Prostate gland (tissue), 2 donors: Measurements from ENCODE around the gene GALNT2. TPM values are rescaled to one million over a fixed set of nuclear protein-coding genes. Genes with fewer than 3 reads are reported as not detected.

Experiments used
- DNase-seq: peaks from one replicate; pipeline ENCODE4 v3.0.0-alpha.2; 2019; ENCODE audit warnings: low spot score
- H3K27ac ChIP-seq, 2 donors: fragments of 200-600 bp; sonication (generic); 2 replicates each; pipeline ENCODE4 v1.5.1; 2017 to 2019
- H3K27me3 ChIP-seq: fragments of 200-600 bp; sonication (generic); replicated peaks from 2 replicates; pipeline ENCODE4 v1.5.1; 2019; ENCODE audit not compliant: insufficient read depth
- H3K36me3 ChIP-seq, 2 donors: fragments of 200-600 bp; sonication (generic); 1 replicate in 1 of 2; 2 replicates in 1 of 2; pipeline versions ENCODE4 v1.5.1 to v1.8.1; 2017 to 2019
- H3K4me1 ChIP-seq: fragments of 200-600 bp; sonication (generic); replicated peaks from 2 replicates; pipeline ENCODE4 v1.5.1; 2019
- H3K4me3 ChIP-seq, 2 donors: fragments of 200-600 bp; sonication (generic); 2 replicates each; pipeline ENCODE4 v1.5.1; 2017 to 2019
- H3K9me3 ChIP-seq: fragments of 200-600 bp; sonication (generic); 2 replicates; pipeline ENCODE4 v1.5.1; 2017
- POLR2A ChIP-seq: fragments of 450-650 bp; IDR thresholded peaks from one replicate; pipeline ENCODE4 v1.6.1; 2016; ENCODE audit warnings: antibody characterized with exemption, mild to moderate bottlenecking
- POLR2AphosphoS5 ChIP-seq: sonication (generic); formaldehyde crosslinking; IDR thresholded peaks from one replicate; pipeline ENCODE4 v1.6.1; 2017; ENCODE audit warnings: antibody characterized with exemption
- WGBS: methylation state at CpG from one replicate; pipeline ENCODE4 v1.1.5; 2018; 5-methylcytosine and 5-hydroxymethylcytosine counted together
- intact Hi-C: fragments of 100-400 bp; cut with DNase I; formaldehyde crosslinking; loops from one replicate; pipeline ENCODE4 v1.14.2; 2022
- total RNA-seq, 2 donors: library from RNA; depleted of rRNA; stranded (reverse); fragments of >200 nt; gene quantifications; one replicate each; pipeline ENCODE4 v1.1.0, GENCODE V29; 2016
- TF ChIP-seq, protein P1 (sequence below), 4 experiments: fragments of 200-600 bp in 2 of 4; fragments of 450-650 bp in 2 of 4; sonication (generic) in 2 of 4; IDR thresholded peaks; 1 replicate in 3 of 4; 2 replicates in 1 of 4; pipeline ENCODE4 v1.5.1; 2016 to 2019; ENCODE audit warnings: antibody characterized with exemption in 4 of 4, mild to moderate bottlenecking in 2 of 4, moderate library complexity in 2 of 4

Gene GALNT2
- total RNA-seq, 2 donors from 2014 or later: 34.1 to 125 TPM

DNA sequence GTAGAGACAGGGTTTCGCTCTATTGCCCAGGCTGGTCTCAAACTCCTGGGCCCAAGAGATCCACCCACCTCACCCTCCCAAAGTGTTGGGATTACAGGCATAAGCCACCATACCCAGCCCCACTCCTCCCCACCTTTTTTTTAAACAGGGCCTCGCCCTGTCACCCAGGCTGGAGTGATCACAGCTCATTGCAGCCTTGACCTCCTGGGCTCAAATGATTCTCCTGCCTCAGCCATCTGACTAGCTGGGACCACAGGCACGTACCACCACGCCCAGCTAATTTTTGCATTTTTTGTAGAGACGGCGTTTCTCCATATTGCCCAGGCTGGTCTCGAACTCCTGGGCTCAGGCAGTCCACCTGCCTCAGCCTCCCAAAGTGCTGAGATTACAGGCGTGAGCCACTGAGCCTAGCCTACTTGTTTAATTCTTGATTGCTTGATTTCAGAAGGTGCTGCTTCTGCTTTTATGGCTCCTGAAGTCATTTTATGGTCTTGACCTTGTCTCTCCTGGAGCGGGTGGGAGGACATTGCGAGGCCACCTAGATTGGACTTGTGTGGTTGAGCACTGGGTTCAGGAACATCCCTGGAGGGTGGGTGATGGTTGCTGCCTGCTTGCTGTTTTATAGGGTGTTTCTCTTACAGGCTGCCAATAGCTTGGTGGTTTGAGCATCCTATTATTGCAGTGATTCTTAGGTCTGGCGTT is 81.9 kb downstream of the GALNT2 start:
- no peak for TF ChIP-seq POLR2A
- no peak for TF ChIP-seq POLR2AphosphoS5
- TF ChIP-seq, protein P1, sequence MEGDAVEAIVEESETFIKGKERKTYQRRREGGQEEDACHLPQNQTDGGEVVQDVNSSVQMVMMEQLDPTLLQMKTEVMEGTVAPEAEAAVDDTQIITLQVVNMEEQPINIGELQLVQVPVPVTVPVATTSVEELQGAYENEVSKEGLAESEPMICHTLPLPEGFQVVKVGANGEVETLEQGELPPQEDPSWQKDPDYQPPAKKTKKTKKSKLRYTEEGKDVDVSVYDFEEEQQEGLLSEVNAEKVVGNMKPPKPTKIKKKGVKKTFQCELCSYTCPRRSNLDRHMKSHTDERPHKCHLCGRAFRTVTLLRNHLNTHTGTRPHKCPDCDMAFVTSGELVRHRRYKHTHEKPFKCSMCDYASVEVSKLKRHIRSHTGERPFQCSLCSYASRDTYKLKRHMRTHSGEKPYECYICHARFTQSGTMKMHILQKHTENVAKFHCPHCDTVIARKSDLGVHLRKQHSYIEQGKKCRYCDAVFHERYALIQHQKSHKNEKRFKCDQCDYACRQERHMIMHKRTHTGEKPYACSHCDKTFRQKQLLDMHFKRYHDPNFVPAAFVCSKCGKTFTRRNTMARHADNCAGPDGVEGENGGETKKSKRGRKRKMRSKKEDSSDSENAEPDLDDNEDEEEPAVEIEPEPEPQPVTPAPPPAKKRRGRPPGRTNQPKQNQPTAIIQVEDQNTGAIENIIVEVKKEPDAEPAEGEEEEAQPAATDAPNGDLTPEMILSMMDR (IDR thresholded peaks at IDR 0.05): no peak
- WGBS: 96% methylated on average over 11 of the region's 11 CpGs
- no peak for DNase-seq
- no peak overlapping the region for H3K4me3 ChIP-seq
- H3K27ac ChIP-seq: no peak overlapping the region
- no peaks in the 10 kb centered on the region for H3K36me3 ChIP-seq
- intact Hi-C loops: no loop called here
- H3K9me3 ChIP-seq: no peaks in the 10 kb centered on the region
- no peaks in the 10 kb centered on the region for H3K4me1 ChIP-seq
- no peaks in the 10 kb centered on the region for H3K27me3 ChIP-seq

DNA sequence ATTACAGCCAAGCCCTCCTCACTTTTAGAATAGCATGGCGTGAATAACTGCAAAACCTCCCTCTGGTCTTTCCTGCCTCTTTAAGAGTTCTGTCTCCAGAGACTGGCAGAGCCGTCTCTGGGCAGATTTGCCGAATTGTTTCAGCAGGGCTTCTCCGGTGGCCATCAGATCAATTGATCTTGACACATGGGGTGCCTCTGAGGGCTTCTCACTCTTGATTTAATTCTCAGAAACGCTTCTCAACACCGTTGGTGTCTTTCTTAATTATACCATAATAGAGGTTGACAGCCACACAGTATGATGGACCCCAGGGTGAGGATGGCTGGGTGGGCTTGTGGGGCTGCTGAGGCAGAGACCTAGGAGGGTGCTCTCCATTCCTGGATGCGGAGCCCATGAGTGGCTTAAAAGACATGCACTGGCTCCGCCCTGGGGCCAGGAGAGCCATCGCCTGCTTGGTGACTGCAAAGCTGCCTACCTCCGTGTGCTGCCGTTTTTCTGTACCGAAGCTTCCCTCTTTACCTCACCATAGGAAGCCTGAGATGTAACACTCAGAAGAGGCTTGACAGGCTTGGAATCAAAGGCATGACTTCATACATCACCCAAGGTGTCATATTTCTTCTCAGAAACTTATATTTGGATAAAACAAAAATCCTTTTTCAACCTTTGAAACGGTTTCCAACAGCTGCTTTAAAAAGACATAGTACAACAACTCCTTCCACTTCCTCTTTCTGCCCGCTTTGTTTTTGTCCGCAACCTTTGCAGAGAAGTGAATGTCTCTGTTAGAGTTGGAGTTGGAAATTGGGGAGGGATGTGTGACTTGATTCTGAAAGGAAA is 82.9 kb downstream of the GALNT2 start:
- TF ChIP-seq POLR2AphosphoS5: no peak
- TF ChIP-seq POLR2A: no peak
- TF ChIP-seq, protein P1 (IDR thresholded peaks at IDR 0.05): no peak
- Histone ChIP-seq H3K27ac (no peak overlapping the region), H3K4me1 (no peaks in the 10 kb centered on the region), H3K4me3 (no peak overlapping the region), H3K36me3 (no peaks in the 10 kb centered on the region), H3K27me3 (no peaks in the 10 kb centered on the region), H3K9me3 (no peaks in the 10 kb centered on the region)
- 81% methylated on average over 15 of the region's 15 CpGs for WGBS
- no peak for DNase-seq
- intact Hi-C loops: no loop called here

DNA sequence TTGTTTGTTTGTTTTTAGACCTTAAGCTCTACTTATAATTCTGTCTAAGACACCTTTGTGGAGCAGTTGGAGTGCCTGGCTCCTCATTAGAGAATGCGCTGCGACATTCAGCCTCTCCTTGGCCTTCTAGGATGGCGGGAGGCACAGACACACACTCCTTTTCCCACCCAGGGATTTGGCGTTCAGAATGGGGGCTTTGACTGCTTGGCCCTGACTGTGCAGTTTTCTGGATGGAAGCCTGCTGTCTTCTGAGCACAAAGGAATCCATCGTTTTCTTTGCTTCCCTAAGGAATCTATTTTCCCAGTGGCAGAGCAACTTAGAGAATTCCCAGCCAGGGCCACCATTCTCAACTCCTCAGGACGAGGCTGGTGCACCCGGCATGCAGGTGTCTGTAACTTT is 83.6 kb downstream of the GALNT2 start:
- WGBS: 69% methylated on average over 7 of the region's 7 CpGs
- no peak for TF ChIP-seq POLR2AphosphoS5
- intact Hi-C loops: no loop called here
- Histone ChIP-seq H3K36me3 (no peaks in the 10 kb centered on the region), H3K27me3 (no peaks in the 10 kb centered on the region), H3K9me3 (no peaks in the 10 kb centered on the region), H3K27ac (no peak overlapping the region), H3K4me3 (no peak overlapping the region), H3K4me1 (no peaks in the 10 kb centered on the region)
- DNase-seq: no peak

DNA sequence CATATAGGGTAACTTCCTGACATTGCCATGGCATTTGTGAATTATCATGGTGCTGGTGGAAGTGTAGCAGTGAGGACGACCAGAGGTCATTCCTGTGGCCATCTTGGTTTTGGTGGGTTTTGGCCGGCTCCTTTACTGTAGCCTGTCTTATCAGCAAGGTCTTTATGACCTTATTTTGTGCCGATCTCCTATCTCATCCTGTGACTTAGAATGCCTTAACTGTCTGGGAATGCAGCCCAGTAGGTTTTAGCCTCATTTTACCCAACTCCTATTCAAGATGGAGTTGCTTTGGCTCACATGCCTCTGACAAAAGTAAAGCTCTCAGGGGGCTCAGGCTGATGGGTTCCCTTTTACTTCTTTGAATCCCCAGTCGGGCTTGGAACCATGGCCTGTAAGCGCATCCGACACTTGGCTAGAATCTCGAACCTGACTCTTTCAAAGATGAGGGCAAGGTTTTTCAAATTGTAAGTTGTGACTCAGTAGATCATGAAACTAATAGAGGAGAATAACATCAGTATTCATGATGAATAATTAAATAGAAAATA is 85.0 kb downstream of the GALNT2 start:
- WGBS: 95% methylated on average over 7 of the region's 7 CpGs
- Histone ChIP-seq H3K27ac (no peak overlapping the region), H3K4me3 (no peak overlapping the region), H3K27me3 (no peaks in the 10 kb centered on the region), H3K4me1 (no peaks in the 10 kb centered on the region), H3K9me3 (no peaks in the 10 kb centered on the region), H3K36me3 (no peaks in the 10 kb centered on the region)
- TF ChIP-seq POLR2A: no peak
- TF ChIP-seq, protein P1 (IDR thresholded peaks at IDR 0.05): no peak
- no peak for TF ChIP-seq POLR2AphosphoS5
- DNase-seq: no peak
- intact Hi-C loops: no loop called here

DNA sequence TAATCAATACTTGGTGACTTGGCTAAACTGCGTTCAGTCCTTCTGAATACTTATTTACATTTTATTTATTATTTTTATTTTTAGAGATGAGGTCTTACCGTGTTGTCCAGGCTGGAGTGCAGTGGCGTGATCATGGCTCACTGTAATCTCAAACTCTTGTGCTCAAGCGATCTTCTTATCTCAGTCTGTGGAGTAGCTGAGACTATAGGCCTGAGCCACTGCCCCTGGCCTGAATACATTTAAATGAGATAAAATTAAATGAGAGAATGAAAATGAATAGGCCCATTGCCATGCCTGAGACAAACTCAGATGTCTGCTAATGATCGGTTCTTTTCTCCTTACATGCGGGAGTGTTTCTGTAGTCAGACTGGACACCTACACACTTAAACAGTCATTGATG is 86.0 kb downstream of the GALNT2 start:
- intact Hi-C loops: no loop called here
- Histone ChIP-seq H3K9me3 (no peaks in the 10 kb centered on the region), H3K4me3 (no peak overlapping the region), H3K4me1 (no peaks in the 10 kb centered on the region), H3K36me3 (no peaks in the 10 kb centered on the region), H3K27ac (no peak overlapping the region), H3K27me3 (no peaks in the 10 kb centered on the region)
- no peak for DNase-seq
- no peak for TF ChIP-seq POLR2AphosphoS5
- TF ChIP-seq, protein P1 (IDR thresholded peaks at IDR 0.05): no peak
- WGBS: 98% methylated on average over 6 of the region's 6 CpGs
